ENCODE results near the gene CLCNKB. TPM values are rescaled to one million over a fixed set of nuclear protein-coding genes. Genes with fewer than 3 reads are reported as not detected.
A peak's percentile ranks its signal among the peaks of the same experiment; 100 is the strongest.

Gene CLCNKB
- total and polyA plus RNA-seq, 2 experiments from 2014 or later: 1.3 to 1.9 TPM

- Histone ChIP-seq H3K4me1 (ENCODE audit: insufficient read depth) (no peaks in the 10 kb centered on the region; the same call in 1 of the 2 replicates), H3K27ac (ENCODE audit: low read depth) (no peak overlapping the region), H3K36me3 (ENCODE audit: insufficient read depth) (no peaks in the 10 kb centered on the region), H4K20me1 (replicated peaks; ENCODE audit: insufficient read depth) (no peaks in the 10 kb centered on the region), H3K79me2 (replicated peaks; ENCODE audit: insufficient read depth) (no peaks in the 10 kb centered on the region), H2AFZ (no peak overlapping the region), H3K9me2 (ENCODE audit: insufficient read depth) (no peaks in the 10 kb centered on the region), H3F3A (replicated peaks; ENCODE audit: low read depth) (no peaks in the 10 kb centered on the region), H3K4me3 (no peak overlapping the region), H3K27me3 (ENCODE audit: insufficient read depth) (no peaks in the 10 kb centered on the region), H3K4me2 (no peak overlapping the region)
- no peak for DNase-seq (ENCODE audit: low spot score)
- Mint-ChIP-seq H3K9me3 (no peaks in the 10 kb centered on the region), H3K4me1 (peaks cover 36% of the 10 kb centered on the region), H3K27me3 (ENCODE audit: insufficient read depth, low read depth, poor library complexity) (peaks cover 13% of the 10 kb centered on the region), H3K4me3 (no peak overlapping the region), H3K36me3 (ENCODE audit: low read depth) (no peaks in the 10 kb centered on the region), H3K27ac (no peak overlapping the region)
- ATAC-seq: no peak; the same call in 2 of the 3 replicates
- TF ChIP-seq EZH2 (IDR thresholded peaks at IDR 0.05; ENCODE audit: low read depth, unreplicated experiment) (no peak), POLR2AphosphoS5 (IDR thresholded peaks at IDR 0.05; ENCODE audit: low read depth) (no peak), STAT1 (IDR thresholded peaks at IDR 0.05; ENCODE audit: unreplicated experiment) (no peak), CTCF (conservative IDR thresholded peaks at IDR 0.05; ENCODE audit: low read depth in 2 of 2) (peak in 1 of 2 experiments; percentile 35; a peak in 2 of 4 replicates)
- TF ChIP-seq, protein P1, sequence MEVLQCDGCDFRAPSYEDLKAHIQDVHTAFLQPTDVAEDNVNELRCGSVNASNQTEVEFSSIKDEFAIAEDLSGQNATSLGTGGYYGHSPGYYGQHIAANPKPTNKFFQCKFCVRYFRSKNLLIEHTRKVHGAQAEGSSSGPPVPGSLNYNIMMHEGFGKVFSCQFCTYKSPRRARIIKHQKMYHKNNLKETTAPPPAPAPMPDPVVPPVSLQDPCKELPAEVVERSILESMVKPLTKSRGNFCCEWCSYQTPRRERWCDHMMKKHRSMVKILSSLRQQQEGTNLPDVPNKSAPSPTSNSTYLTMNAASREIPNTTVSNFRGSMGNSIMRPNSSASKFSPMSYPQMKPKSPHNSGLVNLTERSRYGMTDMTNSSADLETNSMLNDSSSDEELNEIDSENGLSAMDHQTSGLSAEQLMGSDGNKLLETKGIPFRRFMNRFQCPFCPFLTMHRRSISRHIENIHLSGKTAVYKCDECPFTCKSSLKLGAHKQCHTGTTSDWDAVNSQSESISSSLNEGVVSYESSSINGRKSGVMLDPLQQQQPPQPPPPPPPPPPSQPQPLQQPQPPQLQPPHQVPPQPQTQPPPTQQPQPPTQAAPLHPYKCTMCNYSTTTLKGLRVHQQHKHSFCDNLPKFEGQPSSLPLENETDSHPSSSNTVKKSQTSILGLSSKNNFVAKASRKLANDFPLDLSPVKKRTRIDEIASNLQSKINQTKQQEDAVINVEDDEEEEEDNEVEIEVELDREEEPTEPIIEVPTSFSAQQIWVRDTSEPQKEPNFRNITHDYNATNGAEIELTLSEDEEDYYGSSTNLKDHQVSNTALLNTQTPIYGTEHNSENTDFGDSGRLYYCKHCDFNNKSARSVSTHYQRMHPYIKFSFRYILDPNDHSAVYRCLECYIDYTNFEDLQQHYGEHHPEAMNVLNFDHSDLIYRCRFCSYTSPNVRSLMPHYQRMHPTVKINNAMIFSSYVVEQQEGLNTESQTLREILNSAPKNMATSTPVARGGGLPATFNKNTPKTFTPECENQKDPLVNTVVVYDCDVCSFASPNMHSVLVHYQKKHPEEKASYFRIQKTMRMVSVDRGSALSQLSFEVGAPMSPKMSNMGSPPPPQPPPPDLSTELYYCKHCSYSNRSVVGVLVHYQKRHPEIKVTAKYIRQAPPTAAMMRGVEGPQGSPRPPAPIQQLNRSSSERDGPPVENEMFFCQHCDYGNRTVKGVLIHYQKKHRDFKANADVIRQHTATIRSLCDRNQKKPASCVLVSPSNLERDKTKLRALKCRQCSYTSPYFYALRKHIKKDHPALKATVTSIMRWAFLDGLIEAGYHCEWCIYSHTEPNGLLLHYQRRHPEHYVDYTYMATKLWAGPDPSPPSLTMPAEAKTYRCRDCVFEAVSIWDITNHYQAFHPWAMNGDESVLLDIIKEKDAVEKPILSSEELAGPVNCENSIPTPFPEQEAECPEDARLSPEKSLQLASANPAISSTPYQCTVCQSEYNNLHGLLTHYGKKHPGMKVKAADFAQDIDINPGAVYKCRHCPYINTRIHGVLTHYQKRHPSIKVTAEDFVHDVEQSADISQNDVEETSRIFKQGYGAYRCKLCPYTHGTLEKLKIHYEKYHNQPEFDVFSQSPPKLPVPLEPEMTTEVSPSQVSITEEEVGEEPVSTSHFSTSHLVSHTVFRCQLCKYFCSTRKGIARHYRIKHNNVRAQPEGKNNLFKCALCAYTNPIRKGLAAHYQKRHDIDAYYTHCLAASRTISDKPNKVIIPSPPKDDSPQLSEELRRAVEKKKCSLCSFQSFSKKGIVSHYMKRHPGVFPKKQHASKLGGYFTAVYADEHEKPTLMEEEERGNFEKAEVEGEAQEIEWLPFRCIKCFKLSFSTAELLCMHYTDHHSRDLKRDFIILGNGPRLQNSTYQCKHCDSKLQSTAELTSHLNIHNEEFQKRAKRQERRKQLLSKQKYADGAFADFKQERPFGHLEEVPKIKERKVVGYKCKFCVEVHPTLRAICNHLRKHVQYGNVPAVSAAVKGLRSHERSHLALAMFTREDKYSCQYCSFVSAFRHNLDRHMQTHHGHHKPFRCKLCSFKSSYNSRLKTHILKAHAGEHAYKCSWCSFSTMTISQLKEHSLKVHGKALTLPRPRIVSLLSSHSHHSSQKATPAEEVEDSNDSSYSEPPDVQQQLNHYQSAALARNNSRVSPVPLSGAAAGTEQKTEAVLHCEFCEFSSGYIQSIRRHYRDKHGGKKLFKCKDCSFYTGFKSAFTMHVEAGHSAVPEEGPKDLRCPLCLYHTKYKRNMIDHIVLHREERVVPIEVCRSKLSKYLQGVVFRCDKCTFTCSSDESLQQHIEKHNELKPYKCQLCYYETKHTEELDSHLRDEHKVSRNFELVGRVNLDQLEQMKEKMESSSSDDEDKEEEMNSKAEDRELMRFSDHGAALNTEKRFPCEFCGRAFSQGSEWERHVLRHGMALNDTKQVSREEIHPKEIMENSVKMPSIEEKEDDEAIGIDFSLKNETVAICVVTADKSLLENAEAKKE (CRISPR knock-in tag; IDR thresholded peaks at IDR 0.05): no peak
Observed at GRCh38 chr1:16064536-16065268, 21.1 kb downstream of the CLCNKB start.
